HuH-7 (cell line): ENCODE data around the gene GSTO2.

ENCODE experiments used
- DNase-seq: peaks from one replicate; pipeline ENCODE4 v3.0.0; 2011; ENCODE audit warnings: low spot score

Gene GSTO2

GRCh38 chr10:104308439-104308903 lies 39.5 kb downstream of the GSTO2 start:
- DNase-seq = no peak

DNA sequence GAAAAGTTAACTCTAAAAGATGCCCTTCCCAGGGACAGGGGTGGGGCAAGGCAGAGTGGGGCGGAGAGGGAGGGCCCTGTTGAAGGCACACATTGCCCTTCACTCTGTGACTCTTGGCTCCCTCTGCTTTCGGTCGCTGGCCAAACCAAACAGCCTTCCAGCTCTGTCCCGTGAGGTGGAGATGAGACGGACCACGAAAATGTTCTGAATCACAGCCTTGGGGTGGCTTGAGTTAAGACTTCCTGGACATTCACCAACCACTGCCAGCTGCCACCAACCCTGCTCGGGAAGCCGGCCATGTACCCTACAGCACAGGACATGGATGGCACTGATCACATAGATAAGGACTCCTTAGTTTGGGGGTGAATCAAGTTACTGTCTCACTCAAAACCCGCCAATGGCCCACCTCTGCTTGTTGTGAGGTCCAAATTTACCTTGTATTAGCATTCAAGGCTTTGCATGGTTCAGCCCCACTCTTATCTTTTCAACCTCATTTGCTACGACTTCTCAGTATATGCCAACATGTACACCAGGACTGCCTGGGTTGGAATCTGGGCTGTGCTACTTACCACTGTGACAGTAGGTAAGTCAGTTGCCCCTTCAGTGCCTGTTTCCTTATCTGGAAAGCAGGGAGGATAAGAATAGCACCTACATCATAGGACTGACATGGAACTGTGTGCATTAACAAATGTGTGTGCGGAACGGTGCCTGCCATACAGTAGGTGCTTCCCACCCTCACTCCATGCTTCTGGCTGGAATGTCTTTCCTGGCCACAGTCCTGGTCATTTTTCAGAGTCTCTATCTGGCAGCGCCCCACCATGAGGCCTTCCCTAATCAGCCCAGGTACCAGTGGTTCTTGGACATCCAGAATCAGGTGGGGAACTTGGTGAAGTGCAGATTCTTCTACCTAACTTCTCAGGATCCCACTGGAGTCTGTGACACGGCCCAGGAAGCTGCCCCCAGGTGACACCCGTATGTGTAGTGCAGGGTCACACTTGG lies 41.3 kb downstream of the GSTO2 start:
- no peak for DNase-seq

DNA sequence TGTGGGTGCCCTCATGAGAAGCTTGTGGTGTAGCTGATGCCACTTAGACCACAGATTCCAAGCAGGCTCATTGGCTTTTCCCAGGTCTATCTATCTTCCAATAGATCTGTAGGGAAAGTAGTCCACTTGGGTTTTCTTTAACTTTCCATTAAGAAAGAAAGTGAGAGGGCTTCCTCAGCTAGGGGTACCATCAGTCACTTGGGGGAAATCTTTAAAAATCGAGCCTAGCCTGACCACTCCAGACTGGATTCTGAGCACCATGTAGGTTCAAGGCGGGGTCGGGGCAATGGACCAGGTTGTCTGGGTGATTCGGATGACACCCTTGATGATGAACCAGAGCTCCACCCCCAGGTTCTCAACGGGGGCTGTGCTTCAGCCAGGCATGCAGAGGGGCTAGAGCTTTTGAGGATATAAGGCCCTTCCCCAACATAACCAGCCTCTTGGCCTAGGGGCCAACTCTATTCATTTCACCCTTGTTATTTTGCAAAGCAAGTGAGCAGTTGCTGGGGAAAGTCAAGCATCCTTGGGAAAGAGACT lies 42.3 kb downstream of the GSTO2 start:
- no peak for DNase-seq

DNA sequence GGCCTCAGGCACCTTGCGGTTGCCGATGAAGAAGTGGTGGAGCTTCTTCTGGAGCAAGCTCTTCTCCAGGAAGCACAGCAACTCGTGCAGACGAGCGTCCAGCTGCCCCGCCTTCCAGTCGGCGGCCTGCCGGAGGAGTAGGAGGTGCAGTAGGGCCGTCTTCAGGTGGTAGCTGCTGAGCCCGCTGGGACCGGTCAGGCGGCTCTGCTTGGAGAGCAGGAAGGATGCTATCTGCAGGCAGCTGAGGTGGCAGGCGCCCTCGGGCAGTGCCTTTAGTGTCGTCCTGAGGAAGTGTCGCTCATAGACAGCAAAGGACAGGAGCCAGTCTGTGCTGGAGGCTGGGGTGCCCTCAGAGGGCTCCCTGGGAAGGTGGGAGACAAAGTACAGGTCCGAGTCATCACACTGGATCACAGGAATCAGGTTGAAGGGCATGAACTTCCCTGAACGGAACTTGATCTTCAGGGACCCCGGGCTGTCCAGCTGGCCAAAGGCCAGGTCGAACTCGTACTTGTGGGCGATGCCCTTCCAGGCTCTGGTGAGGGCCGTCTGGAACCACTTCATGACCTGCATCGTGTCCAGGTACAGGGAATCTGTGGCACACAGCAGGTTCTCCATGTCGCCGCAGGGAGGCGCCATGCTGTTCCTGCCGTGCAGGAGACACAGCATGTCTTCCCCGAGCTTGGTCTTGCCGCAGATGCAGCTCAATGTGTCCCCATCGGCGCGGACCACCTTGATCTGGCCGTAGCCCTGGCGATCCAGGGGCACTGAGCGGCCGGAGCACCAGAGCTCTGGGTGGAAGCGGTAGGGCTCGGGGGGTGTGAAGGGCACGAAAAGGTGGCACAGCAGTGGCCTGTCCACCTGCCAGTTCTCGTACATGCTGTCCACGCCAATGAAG lies 45.9 kb downstream of the GSTO2 start:
- DNase-seq = no peak

- no peak for DNase-seq
Measured at GRCh38 chr10:104315486-104315921, 46.5 kb downstream of the GSTO2 start.

GRCh38 chr10:104316321-104317099 lies 47.5 kb downstream of the GSTO2 start:
- no peak for DNase-seq

- no peak for DNase-seq
Measured at GRCh38 chr10:104317269-104317710, 48.3 kb downstream of the GSTO2 start.

DNA sequence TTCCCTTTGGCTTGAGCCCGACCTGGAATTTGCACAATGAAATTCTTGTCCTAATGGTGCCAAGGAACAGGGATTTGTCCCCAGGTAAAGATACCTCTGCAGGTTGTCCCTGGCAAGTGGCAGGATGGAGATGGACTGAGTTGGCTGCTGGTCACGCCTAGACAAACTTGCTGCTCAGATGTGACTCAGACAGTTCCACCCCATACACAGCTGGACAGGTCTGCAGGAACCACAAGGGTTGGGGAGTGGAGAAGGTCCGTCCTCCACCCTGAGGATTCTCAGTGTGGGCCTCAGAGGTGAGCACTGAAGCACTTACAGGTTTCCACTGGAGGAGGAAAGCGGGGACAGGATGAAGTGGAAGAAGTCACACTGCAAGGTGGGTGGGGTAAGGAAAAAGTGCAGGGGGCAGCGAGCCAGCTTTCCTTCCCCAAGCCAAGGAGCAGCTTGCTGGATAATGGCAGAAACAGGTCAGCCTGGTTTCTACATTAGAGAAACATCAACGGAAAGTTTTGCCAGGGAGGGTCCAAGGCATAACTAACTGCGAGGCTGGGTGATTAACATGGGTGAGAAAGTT lies 48.8 kb downstream of the GSTO2 start:
- DNase-seq = no peak

DNA sequence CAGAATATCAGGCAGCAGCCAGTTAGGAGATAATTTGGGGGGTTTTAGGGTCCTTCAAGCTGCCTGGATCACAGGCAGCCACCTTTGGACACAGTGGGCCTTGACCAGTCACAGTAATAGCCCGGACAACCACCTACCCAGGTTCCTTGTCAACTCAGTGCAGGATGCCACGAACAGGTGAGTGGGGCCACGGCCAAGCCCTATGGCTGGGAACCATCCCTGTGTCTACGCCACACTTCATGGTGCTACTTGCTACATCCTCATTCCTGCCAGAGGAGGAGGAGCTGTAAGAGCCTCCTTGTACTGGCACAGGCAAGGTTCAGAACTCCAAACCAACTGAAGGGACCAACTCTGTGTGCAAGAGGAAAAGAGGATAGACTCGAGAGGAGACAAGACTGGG lies 49.3 kb downstream of the GSTO2 start:
- DNase-seq = no peak

- DNase-seq = no peak
Measured at GRCh38 chr10:104318810-104319741, 50.1 kb downstream of the GSTO2 start.

- no peak for DNase-seq
Measured at GRCh38 chr10:104321226-104321625, 52.2 kb downstream of the GSTO2 start.

DNA sequence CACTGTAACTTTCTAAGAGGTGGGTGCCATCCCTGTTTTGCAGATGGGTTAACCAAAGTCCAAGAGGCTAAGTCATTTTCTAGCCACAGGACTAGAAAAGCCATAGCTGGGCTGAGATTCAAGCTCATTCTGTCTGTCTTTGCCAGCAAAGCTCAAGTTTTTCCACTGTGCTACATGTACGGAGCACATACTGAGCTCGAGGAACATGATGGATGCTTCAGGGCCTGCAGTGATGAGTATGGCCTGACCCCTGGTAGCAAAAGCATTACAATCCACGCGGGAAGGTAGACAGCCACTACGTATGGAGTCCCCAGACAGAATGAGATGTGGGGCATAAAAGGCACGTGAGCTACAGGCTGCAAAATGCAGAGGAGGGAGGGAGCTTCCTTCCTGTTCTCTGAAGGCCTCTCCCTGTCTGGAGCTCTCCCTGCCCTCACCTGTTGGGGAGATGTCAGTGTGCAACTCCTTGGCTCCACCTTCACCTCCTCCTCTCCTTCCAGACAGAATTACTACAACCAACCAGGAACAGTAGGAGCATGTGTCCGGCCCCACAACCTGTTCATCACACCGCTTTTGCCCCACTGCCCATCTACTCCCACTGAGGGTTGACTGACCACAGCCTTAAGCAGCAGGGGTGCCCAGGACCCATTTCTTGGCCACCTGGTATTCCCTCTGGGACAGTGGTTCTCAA lies 52.9 kb downstream of the GSTO2 start:
- DNase-seq = no peak

- DNase-seq = no peak
Measured at GRCh38 chr10:104322416-104322782, 53.4 kb downstream of the GSTO2 start.

DNA sequence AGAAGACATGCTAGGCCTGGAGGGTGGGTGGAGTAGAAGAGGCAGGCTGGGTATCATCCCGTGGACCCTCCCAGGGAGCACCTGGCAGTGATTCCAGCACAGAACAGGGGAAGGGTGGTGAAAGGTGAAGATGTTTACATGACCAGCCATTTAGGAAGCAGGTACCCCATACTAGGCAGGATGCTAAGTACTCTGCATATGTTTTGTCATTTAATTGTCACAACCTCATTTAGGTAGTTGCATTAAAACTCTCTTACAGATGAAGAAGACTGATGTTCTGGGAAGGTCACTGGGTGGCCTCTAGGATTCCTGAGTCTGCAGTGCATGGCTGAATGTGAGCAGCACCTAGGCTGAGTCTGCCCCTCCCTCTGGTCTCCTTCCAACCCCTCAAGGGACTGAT lies 54.1 kb downstream of the GSTO2 start:
- DNase-seq = no peak

DNA sequence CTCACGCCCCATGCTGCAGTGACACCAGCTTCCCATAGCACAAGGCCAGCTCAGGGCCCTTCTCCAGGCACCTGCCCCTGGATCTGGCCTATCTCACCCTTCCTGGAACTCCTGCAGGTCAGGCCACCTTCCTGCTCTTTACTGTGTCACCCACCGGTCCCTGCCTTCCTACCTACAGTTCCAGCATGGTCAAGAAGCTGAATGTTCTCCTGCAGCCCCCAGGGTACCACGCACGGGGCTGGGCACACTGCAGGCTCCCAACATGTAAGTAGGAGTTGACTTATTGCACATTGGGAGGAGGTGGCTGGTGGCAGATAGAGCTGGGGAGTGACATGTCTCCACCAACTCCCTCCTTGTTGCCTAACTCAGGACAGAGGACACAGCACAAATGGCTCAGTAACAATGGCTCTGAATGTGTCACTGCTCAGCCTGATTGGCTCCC lies 54.8 kb downstream of the GSTO2 start:
- no peak for DNase-seq

GRCh38 chr10:104324221-104324686 lies 55.3 kb downstream of the GSTO2 start:
- DNase-seq = no peak

DNA sequence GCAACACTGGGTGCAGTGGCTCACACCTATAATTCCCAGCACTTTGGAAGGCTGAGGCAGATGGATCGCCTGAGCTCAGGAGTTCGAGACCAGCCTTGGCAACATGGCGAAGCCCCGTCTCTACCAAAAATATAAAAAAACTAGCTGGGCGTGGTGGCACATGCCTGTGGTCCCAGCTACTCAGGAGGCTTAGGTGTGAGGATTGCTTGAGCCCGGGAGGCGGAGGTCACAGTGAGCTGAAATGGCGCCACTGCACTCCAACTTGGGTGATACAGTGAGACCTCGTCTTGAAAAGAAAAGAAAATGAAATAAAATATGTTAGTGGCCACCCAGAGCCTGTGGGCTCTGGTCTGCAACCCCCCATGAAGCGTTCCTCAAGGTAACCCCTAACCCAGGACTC lies 55.9 kb downstream of the GSTO2 start:
- no peak for DNase-seq

GRCh38 chr10:104325436-104326435 lies 56.8 kb downstream of the GSTO2 start:
- no peak for DNase-seq
